Cortex of kidney (tissue), 1 donor: ENCODE data around the gene GDPD2.
"Not testable (repeated sequence)": the region's sequence is repeated elsewhere in the genome, so short reads cannot be mapped to it uniquely, and the experiment has no call there.

ENCODE experiments used
- DNase-seq: peaks from one replicate; lab custom pipeline; 2025; lab: John Stamatoyannopoulos, UW

GDPD2 gene, protein sequence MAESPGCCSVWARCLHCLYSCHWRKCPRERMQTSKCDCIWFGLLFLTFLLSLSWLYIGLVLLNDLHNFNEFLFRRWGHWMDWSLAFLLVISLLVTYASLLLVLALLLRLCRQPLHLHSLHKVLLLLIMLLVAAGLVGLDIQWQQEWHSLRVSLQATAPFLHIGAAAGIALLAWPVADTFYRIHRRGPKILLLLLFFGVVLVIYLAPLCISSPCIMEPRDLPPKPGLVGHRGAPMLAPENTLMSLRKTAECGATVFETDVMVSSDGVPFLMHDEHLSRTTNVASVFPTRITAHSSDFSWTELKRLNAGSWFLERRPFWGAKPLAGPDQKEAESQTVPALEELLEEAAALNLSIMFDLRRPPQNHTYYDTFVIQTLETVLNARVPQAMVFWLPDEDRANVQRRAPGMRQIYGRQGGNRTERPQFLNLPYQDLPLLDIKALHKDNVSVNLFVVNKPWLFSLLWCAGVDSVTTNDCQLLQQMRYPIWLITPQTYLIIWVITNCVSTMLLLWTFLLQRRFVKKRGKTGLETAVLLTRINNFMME

DNA sequence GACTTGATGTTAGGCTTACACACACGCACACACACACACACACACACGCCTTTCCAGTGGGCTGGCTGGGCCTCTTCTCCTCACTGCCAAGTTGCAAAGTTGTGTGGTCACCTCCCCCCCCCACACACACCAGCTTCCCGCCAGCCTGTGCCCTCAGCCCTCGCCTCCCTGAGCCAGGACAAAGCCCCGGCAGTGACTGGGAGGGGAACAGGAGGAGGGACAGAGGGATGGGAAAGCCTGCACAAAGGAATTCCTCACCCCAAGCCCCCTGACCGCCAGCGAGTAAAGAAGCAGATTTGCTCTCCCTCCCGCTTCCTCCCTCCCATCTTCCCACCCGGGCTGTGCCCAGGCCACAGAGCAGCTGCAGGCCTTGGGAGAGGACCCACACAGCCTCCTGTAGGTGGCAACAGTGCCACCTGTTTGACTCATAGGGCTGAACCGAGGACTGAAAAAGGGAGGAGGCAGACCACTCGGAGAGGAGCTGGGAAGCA, at the start of gene GDPD2:
Gene GDPD2, plus strand, starts transcription at position 464 of the 491 bp plus-strand sequence. CDS start 1,671 bp downstream, outside the sequence.
- no peak for DNase-seq

DNA sequence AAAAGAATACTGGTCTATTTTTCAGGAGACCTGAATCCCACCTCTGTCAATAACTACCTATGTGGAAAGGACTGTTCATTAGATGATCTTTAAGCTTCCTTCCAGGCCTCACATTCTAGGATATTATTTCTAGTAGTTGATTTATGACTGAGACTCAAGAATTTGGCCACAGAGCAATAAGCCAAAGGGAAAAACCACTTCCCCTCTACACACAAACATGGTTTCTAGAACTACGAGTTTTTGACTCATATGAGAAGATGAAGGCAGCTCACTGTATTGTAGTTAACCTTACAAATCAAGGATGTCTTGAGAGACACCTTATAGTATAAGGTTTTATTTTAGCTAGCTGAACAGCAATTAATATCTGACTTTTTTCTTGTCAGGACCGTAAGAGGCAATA, 36.9 kb upstream of the GDPD2 start:
- no peak for DNase-seq

DNA sequence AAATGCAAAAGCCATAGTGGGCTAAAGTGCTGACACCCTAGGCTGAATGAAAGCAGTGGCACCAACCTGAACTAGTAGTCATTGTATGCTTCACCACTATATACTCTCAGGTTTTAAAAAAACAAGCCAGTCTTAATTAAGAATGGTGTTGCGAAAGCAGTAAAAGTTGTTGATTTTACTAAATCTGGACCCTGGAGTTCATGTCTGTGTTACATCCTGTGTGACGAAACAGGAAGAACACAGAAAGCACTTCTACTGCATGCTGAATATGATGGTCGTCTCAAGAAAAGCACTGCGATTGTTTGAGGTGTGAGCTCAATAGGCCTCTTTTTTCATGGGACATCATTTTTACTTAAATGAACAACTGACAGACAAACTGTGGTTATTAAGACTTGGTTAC, 24.2 kb upstream of the GDPD2 start:
- DNase-seq, result no peak

DNA sequence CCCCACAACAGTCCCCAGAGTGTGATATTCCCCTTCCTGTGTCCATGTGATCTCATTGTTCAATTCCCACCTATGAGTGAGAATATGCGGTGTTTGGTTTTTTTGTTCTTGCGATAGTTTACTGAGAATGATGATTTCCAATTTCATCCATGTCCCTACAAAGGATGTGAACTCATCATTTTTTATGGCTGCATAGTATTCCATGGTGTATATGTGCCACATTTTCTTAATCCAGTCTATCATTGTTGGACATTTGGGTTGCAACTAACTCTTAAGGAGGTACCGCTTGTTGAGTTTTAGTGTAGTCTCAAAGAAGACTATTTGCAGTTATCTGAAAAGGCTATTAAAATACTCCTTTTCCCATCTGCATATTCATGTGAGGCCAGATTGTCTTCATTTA, 22.9 kb upstream of the GDPD2 start:
- DNase-seq, result not testable (repeated sequence)

DNA sequence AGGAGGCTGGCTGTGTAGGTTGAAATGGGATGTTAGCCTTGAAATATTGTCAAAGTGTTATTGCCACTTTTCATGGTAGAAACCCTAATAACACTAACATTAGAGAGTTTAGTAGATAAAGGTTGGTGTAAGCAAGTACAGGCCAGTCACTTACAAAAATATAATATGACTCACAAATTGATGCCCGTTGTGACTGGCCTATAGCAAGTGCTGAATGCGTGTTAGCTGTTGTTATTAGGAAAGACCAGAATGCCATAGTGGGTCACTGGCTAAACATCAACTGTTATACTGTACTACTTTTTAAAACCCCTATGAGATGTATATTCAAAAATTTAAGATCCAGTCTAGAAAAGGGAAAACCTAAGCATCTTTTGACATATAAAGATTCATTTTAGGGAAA, 20.4 kb upstream of the GDPD2 start:
- no peak for DNase-seq

DNA sequence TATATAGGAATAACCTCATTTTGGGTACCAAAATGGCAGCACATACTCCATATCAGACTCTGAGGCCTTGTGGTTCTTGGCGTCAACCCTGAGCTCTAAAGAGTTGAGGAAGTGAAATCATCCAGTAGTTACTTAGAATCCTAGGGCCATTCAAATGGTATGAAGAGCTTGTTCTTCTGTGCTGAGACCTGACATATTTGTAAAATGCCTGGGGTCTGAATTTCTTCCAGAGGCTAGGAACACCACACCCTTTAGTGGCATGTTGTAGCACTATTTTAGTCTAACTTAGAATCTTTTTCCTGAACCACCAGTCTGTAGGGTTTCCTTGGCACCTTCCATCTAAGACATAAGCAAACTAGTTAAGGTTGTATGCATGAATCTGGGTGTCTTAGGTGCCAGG, 18.1 kb upstream of the GDPD2 start:
- DNase-seq, result no peak

DNA sequence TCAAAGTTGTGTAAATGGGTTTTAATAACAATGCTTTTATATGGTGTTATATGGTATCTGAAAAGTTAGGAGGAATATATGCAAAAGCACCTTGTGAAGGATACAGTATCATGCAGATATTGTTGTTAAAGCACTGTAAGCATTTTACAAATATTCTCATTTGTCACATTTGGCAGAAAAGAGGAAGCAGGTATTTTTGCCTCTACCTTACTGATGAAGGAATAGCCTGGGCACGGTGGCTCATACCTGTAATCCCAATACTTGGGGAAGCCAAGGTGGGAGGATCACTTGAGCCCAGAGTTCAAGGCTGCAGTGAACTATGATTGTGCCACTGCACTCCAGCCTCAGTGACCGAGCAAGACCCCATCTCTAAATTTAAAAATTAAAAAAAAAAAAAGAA, 12.2 kb upstream of the GDPD2 start:
- DNase-seq, result no peak

DNA sequence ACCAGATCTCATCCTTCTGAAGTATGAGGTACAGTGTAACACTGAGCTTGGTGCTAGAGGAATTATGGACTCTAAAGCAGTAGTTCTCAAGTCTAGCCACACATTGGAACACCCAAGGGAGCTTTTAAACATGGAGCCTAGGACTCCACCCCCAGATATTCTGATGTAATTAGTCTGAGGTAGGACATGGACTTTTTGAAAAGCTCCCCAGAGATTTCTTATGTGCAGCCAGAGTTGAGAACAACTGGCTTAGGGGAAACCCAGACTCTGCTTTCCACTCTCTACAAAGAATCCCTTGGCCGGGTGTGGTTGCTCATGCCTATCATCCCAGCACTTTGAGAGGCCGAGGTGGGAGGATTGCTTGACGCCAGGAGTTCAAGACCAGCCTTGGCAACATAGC, 11.6 kb upstream of the GDPD2 start:
- DNase-seq, result no peak

DNA sequence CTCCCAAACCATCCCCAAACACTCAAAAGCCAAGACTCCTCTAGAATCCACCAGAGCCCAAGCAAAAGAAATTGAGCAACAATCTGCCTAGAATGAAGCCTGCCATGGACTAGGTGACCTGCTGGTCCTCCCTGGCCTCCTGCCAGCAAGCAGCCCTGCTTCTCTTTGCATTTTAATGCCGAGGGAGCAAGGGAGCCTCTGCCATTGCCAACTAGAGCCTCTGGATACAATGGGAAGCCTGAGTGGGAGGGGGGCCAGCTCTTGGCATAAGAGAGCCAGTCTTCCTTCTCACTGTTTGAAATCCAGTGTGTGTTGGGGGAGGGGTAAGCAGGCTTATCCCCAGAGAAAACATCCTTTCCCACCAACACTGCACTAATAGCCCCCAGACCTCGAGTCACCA, 1.5 kb upstream of the GDPD2 start:
- DNase-seq, result no peak

DNA sequence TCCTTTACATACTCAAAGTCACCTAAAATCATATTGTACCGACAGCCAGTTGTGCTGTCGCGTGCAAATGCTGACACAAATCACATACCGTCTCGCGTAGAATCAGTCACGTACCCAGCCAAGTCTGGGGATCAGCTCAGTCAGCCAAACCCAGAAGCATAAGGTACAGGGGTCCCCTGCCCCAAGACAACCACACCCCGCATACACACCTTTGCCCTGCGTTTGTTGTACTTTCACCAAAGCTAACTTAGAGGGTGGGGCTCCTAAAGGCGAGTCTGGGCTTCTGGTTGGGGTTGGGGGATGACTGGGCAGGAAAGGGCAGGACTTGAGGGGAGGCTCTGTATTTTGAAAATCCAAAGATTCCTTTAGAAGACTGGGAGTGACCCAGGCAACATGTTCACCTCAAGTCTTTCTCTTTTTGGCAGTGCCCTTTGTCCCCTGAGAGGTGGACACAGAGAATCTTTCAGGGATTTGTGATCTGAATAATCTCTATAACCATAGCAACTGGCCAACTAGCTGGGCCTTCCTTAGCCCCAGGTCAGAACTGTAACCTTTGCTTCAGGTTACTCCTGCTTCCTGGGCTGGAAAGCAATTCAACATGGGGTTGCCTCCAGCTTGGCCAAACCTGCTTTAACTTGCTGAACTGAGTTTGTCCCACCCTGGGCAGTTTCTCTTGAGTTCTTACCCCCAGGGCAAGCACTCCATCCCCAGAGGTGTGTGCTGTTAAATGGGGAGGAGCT, 992 bp downstream of the GDPD2 start:
- DNase-seq, result no peak

DNA sequence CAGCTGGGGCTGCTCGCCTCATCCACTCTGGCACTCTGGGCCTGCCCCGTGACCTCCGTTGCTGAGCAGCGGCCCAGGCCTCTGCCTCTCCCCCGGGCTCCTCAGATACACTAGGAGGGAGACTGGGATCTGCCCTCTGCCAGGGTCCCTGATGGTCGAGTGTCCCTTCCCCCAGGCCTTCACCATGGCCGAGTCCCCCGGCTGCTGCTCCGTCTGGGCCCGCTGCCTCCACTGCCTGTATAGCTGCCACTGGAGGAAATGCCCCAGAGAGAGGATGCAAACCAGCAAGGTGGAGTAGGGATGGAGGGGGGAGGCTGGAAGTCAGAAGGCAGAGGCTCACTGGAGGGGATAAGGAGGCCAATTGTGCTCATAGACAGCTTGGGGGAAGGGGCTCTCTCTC, 1.7 kb downstream of the GDPD2 start:
- DNase-seq, result no peak

DNA sequence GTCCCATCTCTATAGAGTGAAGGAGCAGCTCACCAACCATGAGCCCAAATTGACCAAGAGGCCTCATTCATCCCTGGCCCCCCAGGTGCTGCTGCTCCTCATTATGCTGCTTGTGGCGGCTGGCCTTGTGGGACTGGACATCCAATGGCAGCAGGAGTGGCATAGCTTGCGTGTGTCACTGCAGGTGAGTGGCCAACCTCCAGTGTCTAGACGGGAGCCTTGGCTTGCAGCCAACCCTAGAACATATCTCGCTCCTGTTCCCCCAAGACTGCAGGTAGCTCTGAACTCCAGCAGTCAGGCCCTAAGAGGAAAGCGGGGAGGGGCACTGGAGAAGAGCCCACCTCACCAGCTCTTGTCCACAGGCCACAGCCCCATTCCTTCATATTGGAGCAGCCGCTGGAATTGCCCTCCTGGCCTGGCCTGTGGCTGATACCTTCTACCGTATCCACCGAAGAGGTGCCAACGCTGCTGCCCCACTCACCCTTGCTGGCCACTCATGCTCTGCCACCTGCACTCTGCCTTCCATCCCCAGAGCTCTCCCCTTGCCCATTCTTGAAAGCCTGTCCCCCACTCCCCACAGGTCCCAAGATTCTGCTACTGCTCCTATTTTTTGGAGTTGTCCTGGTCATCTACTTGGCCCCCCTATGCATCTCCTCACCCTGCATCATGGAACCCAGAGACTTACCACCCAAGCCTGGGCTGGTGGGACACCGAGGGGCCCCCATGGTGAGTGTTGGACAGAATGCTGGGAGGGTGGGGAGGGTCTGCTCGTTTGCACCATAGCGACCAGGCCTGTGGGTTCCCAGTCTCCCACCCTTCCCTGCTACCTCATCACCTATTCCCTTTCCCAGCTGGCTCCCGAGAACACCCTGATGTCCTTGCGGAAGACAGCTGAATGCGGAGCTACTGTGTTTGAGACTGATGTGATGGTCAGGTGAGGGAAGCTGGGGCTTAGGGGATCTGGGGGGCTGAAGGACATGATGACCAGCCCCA, 3.5 kb downstream of the GDPD2 start:
- DNase-seq, result no peak

DNA sequence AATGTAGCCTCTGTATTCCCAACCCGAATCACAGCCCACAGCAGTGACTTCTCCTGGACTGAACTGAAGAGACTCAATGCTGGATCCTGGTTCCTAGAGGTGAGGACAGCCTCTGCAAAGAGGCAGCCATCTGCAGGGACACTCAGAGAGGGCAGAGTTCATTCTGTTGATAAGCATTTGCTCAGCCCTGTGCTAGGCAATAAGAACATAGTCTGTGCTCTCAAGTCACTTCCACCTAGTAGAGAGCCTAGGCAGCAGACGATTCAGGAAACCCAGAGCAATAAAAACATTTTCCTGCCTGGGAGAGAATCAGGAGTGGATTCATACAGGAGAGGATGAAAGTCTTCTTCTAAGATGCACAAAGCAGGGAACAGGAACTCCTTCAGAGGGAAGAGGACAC, 4.3 kb downstream of the GDPD2 start:
- no peak for DNase-seq

DNA sequence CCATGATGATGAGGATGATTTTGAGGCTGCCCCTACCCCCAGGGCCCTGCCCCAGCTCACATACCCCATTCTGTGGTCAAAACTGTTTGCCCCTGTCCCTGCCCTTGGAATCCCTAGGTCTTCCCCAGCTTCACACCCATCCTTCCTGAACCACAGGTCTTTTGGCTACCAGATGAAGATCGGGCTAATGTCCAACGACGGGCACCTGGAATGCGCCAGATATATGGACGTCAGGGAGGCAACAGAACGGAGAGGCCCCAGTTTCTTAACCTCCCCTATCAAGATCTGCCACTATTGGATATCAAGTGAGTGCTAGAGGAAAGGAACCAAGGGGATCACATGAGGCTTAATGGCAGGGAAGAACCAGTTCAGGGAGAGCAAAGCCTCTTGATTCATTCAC, 6.6 kb downstream of the GDPD2 start:
- no peak for DNase-seq

DNA sequence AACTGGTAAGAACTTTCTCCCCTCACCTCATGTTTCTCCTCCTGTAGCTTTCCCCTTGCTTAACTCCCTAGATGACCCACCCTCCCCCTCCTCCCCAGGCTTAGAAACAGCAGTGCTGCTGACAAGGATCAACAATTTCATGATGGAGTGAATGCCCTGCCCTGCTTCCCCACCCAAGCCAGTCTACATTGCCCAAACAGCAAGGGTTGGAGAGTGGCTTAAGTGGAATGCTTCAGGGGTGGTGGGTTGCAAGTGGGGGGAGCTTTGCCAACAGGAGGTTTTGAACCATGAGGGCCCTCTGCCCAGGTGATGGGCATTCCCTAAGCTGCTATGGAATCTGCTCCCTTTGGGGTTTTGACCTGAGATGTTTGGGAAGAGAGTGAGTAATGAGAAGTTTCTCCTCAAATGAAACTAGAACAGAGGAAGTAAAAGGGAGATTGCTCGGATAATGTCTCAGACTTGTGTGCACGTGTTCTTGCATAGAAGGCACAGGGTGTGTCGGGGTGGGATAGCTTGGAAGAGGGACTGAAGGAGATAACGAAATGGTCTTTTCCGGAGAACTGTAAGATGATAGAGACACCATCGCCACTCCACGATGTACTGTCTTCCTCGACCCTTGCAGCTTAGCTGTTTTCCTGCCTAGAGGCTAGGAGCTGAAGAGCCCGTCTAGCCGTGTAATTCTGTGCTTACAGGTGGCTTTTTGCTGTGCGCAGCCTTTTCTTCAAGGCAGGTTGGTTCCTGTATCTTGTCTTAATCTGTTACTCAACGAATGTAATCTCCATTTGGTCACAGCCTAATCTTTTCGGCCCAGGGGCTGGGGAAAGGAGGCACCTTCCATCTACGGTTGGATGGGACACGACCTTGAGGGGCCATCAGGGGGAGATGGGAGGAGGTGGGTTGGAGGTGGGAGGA, 10.1 kb downstream of the GDPD2 start:
- peak; percentile 2 for DNase-seq

DNA sequence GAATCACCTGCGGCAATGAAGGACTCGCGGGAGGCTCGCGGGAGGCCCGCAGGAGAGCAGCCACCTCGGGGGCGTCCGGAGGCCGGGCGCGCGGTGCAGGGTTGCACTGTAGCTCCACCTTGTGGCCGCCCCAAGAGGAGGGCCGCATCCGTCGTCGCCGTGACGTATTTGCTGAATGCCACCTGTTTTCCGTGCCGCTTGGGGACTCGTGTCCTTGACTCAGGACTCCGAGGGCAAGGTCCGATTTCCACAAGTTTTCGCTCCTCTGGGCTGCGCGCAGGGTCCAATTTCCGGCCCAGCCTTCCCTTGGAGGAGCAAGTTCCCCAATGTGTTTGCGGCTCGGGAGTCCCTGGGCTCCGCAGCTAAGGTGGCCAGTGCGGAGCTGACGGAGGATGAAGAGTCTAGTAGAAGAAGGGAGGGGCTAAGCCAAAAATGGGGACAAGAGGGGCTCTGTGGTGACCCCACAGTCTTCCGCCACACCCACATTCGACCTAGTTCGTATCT, 10.8 kb downstream of the GDPD2 start:
- no peak for DNase-seq

DNA sequence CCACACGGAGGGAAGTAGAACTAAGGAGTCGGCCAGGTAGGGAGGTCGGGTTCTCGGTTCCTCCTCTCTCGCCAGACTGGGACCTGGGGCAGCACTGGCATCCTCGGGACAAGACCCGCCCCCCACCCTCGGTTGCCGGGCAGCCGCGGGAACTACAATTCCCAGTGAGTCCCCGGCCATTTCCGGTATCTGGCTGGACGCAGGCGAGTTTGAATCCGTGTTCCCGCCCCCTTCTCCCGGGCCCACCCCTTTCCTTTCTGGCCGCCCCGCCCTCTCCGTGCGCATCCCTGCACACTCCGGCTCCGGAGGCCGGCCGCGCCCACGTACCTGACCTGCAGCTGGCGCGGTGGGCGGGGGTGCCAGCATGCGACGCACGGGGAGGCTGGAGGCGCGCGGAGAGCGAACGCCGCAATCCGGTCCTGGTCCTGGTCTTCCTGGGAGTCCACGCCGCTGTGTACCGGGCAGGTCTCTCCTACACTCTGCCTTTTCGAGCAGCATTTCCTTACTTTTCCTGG, 11.3 kb downstream of the GDPD2 start:
- DNase-seq, result no peak

DNA sequence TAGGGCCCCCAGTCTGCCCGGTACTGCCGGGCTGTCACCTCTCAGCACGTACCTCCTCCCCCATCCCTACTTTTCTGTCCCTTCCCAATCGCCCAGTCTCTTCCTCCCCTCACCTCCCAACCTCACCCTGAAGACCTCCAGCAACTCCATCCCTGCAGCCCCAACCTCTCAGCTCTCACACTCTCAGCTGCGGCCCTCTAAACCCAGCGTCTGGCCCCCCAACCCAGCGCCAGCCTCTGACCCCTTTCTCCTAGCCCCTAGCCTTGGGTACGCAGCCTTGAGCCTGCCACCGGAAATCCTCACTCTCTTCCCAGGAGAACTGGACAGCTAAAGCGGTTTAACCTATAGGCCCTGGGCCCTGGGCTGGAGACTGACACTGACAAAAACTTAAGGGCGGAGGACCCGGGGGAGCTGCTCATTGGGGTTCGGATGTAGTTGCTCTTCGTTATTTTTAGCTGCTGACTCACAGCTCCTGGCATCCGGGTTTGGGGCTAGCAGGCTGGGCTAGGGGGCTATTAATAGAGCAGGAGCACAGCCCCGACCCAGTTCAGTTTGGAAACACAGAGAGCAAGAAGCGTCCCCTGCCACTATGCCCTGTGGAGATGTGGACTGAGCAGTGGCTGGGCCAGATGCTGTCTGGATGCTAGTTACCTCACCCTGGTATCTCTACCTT, 11.9 kb downstream of the GDPD2 start:
- DNase-seq, result no peak

DNA sequence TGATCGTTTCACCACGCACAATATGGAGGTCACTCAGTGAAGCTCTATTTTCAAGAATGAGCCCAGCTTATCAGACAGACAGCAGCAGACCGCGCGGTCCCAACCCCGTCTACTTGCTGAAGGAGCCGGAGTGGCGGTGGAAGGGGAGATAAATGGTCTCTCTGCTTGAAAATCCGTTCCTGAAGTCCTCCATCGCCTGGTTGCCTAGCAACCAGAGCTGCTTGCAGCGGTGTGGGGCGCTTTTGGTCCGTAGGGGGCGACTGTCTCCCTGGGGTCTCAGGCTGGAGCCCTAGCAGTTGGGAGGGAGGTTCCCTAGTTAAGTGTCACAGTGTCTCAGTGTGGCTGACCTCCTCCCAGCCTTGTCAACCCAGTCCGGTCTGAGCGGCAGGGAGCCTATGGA, 13.2 kb downstream of the GDPD2 start:
- no peak for DNase-seq

DNA sequence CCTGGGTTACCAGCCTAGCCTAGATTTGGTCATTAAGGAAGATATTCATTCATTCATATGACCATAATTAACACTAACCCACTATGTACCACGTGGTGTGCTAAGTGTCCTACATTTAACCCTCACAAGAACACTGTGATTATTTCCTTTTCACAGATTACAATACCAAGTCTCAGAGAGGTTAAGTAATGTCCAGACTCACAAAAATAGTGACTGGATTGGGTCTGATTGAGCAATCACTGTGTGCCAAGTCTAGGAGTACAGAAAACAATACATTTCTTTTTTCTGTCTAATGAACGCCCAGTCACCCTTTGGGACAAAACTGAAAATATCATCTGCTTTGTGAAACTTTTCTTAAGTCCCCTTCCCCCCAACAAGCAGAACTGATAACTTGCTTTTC, 13.9 kb downstream of the GDPD2 start:
- no peak for DNase-seq
